GM12892 (cell line): ENCODE data around the gene LPAR3.

Source experiments
- DNase-seq: peaks from one replicate; pipeline ENCODE4 v3.0.0; 2011; ENCODE audit not compliant: insufficient read length
- FAIRE-seq: peaks from 2 replicates; lab custom pipeline; 2011; peaks lifted over from hg19 to GRCh38; lab: Jason Lieb, UNC
- POLR2A ChIP-seq: IDR thresholded peaks from 2 replicates; pipeline ENCODE4 v1.6.1; 2011; ENCODE audit warnings: low read depth, low read length, control low read depth
- POLR2AphosphoS5 ChIP-seq: IDR thresholded peaks from 2 replicates; pipeline ENCODE4 v1.6.1; 2011; ENCODE audit warnings: low read depth, low read length, control low read depth
- TAF1 ChIP-seq: IDR thresholded peaks from 2 replicates; pipeline ENCODE4 v1.6.1; 2011; ENCODE audit warnings: low read depth, mild to moderate bottlenecking, control low read depth, low read length, borderline replicate concordance

LPAR3 gene

GRCh38 chr1:84802567-84803232 is 90.3 kb downstream of the LPAR3 start:
- FAIRE-seq (no peak), DNase-seq (no peak)
- no peak for TF ChIP-seq POLR2AphosphoS5
- no peak for TF ChIP-seq TAF1
- no peak for TF ChIP-seq POLR2A

DNA sequence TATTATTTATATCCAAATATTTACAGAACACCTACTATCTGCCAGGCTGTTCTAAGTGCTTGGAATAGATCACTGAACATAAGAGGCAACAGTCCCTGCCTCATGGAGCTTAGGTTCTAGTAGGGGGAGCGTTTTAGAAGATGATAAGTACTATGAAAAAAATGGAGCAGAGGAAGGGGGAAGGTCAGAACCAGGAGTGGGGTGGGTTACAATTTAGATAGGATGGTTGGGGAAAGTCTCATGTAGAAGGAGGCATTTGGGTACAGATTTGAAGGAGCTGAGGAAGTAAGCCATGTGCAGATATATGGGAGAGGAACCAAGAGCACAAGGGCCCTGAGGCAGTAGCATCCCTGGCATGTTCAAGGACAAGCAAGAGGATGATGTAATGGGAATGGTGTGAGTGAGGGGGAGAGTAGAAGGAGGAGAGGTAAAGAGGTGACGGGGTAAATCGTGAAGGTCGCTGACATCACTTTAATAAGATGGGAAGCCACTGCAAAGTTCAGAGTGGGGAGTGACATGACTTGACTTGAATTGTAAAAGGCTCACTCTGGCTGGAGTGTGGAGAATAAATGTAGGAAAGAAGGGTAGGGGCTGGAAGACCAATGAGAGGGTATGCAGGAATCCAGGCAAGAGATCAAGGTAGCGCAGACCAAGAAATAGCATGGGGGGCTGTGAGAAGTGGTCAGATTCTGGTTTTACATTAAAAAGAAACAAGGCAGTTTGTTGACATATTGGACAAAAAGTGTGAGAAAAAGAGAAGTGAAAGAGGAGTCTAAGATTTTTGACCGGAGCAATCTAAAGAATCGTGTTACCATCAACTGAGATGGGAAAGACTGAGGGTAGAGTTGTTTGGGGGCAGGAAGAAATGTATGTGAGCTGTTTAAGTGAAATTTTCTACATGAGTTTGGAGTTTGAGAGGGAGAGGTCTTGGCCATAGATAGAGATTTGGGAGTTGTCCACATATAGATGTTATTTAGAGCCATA is 92.6 kb downstream of the LPAR3 start:
- no peak for TF ChIP-seq POLR2A
- FAIRE-seq = no peak
- DNase-seq = no peak

DNA sequence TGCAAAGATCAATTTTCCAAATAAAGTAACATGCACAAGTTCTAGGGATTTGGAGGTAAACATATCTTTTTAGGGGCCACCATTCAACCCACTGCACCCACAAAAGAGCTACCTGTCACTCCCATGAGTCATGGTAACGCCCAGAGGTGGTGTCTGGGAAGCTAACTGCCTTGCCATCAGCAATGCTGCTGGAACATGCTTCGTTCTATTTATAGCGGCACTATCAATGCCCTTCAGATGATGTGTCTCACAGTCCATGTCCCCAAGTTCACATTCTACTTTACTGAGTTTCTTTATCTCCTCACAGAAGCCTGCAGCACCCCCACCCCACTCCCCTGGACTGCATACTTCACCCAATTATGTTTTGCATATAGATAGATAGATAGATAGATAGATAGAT is 95.4 kb downstream of the LPAR3 start:
- FAIRE-seq (no peak), DNase-seq (no peak)
- TF ChIP-seq POLR2AphosphoS5 (no peak), POLR2A (no peak), TAF1 (no peak)

DNA sequence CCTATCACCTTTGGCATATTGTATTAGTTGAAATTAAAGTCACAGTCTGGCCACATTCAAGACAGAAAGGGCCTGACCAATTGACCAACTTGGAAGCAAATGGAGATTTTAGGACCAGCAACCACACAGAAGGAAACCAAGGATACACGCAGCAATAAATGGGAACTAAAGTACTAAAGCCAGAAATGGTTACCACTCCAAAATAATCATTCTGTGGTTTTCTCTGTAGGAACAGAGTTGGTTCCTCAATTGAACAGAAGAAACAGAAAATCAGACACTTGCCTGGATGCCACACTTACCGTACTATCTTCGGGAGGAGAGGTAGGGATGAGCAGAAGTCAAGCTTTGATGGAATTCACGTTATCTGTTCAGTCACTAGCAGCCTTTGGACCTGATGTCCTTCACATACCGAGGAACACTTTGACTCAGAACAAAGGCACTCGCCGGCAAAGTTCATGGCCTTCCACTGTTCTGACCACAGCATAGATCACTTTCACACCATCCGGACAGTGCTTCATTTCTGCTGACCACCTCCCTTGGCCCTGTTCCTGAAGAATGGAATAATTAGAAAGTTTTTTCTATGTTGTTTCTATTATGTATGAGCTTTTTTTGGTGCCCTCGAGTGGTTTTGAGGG is 96.9 kb downstream of the LPAR3 start:
- DNase-seq (no peak), FAIRE-seq (peak; percentile 53)
- TF ChIP-seq POLR2A (no peak), TAF1 (no peak), POLR2AphosphoS5 (no peak)

DNA sequence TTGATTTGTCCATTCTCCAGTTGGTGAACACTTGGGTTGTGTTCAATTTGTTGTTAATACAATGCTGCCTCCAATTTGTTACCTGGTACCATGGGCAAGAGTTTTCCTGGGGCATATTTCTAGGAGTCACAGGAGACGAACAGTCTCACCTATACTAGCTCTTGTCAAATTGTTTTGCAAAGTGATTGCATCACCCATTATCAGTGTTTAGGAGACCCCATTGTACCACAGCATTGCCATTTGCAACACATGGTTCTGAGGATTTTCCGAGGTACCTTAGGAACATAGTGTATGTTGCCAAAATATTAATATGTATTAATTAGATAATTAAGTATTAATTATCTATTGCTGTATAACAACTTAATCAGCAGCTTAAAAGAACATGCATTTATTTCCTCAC is 97.8 kb downstream of the LPAR3 start:
- DNase-seq = no peak
- no peak for TF ChIP-seq POLR2AphosphoS5
- TF ChIP-seq TAF1 = no peak
- no peak for TF ChIP-seq POLR2A
- no peak for FAIRE-seq

DNA sequence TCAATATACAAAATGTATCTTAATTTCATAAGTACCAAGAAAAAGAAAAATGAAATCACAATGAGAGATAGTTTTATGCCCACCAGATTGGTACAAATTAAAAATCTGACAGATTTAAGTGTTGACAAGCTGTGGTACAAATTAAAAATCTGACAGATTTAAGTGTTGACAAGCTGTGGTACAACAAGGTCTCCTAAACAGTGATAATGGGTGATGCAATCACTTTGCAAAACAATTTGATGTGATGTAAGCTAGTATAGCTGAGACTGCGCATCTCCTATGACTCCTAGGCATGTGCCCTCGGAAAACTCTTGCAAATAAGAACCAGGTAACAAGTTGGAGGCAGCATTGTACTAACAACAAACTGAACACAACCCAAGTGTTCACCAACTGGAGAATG is 100.6 kb downstream of the LPAR3 start:
- TF ChIP-seq POLR2AphosphoS5 = no peak
- no peak for TF ChIP-seq POLR2A
- TF ChIP-seq TAF1 = no peak
- FAIRE-seq = no peak
- no peak for DNase-seq

GRCh38 chr1:84789014-84789413 is 104.0 kb downstream of the LPAR3 start:
- FAIRE-seq (no peak), DNase-seq (no peak)
- TF ChIP-seq POLR2A = no peak
- no peak for TF ChIP-seq POLR2AphosphoS5
- no peak for TF ChIP-seq TAF1

- no peak for FAIRE-seq
- DNase-seq = no peak
- TF ChIP-seq POLR2A (no peak), TAF1 (no peak), POLR2AphosphoS5 (no peak)
These were observed 107.6 kb downstream of the LPAR3 start for GRCh38 chr1:84785271-84786036.

DNA sequence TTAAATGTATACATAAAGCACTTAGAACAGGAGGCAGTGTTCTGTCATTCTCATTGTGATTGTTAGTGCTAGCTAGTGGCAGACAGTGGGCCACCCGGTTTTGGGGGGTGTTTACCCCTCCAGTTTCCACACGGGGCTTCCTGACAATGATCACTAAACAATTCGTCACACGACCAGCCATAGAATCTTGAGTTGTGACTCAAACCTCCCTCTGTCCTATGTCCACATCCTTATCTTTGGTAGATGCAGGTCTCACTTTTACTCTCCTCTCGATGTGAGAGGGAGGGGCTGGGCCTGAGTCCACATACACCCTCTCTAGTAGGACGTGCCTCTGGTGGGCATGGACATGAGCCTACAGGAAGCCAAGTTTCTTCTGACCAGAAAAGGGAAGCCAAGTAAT is 110.1 kb downstream of the LPAR3 start:
- FAIRE-seq = no peak
- no peak for DNase-seq
- no peak for TF ChIP-seq POLR2AphosphoS5
- TF ChIP-seq POLR2A = no peak
- TF ChIP-seq TAF1 = no peak

- TF ChIP-seq TAF1 (no peak), POLR2AphosphoS5 (no peak), POLR2A (no peak)
- FAIRE-seq (peak; percentile 78), DNase-seq (peak; percentile 53)
These were observed 110.8 kb downstream of the LPAR3 start for GRCh38 chr1:84781946-84782771.

DNA sequence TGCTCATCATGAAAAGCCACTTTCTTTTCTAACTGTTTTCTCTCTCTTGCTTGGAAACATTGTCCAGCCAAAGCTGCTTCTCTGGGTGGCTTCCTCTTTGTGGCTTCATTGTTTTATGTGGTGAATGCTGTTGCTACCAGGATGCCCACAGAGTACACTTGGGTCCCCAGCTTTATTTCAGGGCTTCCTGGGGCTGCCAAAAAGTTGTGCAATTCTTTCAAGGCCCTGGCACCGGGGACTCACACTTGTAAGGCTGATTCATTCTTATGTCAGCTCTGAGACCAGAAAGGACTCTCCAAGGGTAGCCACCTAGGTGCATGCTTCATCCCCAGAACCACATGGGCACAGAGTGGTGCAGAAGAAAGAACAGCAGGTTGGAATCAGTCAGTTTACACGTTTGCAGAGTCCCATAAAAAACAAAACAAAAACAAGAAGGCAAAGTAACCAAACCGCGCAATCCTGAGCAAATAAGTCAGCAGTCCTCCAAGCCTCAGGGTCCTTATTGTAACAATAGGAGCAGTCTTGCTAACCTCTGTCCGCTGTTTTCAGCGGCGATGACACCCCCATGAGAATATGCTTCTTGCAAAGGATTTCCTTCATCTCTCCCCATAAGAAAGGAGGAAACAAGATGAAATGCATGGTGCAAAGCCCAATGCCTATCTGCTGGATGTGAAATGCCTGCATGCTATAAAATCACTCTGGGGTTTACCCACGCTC is 112.8 kb downstream of the LPAR3 start:
- TF ChIP-seq TAF1 (no peak), POLR2AphosphoS5 (no peak), POLR2A (no peak)
- DNase-seq (no peak), FAIRE-seq (no peak)
